Transverse colon (tissue), 4 donors: ENCODE results near the gene KIAA1328.

Experiments
- CTCF ChIP-seq, 5 experiments: fragments of 200-600 bp in 3 of 5; fragments of 450-650 bp in 2 of 5; sonication (generic) in 3 of 5; IDR thresholded peaks; 1 replicate in 2 of 5; 2 replicates in 3 of 5; pipeline ENCODE4 v1.5.1; 2016 to 2017; ENCODE audit warnings: antibody characterized with exemption in 5 of 5, inconsistent platforms in 3 of 5, mild to moderate bottlenecking in 2 of 5, moderate library complexity in 1 of 5
- EP300 ChIP-seq: sonication (generic); formaldehyde crosslinking; IDR thresholded peaks from one replicate; pipeline ENCODE4 v1.6.1; 2017; ENCODE audit warnings: antibody characterized with exemption, low read depth
- POLR2A ChIP-seq: fragments of 450-650 bp; IDR thresholded peaks from one replicate; pipeline ENCODE4 v1.6.1; 2016; ENCODE audit warnings: antibody characterized with exemption, mild to moderate bottlenecking, moderate library complexity
- POLR2AphosphoS5 ChIP-seq, 3 donors: sonication (generic); formaldehyde crosslinking; IDR thresholded peaks; one replicate each; pipeline ENCODE4 v1.6.1; 2016; ENCODE audit warnings: antibody characterized with exemption in 3 of 3

- TF ChIP-seq POLR2AphosphoS5 (IDR thresholded peaks at IDR 0.05): no peak
- TF ChIP-seq CTCF (IDR thresholded peaks at IDR 0.05): no peak
- TF ChIP-seq POLR2A: no peak
- no peak for TF ChIP-seq EP300
These were observed 124.1 kb downstream of the KIAA1328 start for GRCh38 chr18:36953047-36953446.
